Stimulated activated CD8-positive, alpha-beta memory T cell treated with anti-CD3 and anti-CD28 coated beads, Interleukin-15, amount 100 ng/mL, for 24 hours (primary cell): ENCODE results near the gene CERT1.
"Not testable (repeated sequence)": the region's sequence is repeated elsewhere in the genome, so short reads cannot be mapped to it uniquely, and the experiment has no call there.

Experiments
- DNase-seq: peaks from one replicate; pipeline ENCODE4 v3.0.0-alpha.2; 2020; ENCODE audit warnings: low read depth

Gene CERT1

GRCh38 chr5:75342836-75343235 is 168.6 kb downstream of the CERT1 start:
- DNase-seq = no peak

DNA sequence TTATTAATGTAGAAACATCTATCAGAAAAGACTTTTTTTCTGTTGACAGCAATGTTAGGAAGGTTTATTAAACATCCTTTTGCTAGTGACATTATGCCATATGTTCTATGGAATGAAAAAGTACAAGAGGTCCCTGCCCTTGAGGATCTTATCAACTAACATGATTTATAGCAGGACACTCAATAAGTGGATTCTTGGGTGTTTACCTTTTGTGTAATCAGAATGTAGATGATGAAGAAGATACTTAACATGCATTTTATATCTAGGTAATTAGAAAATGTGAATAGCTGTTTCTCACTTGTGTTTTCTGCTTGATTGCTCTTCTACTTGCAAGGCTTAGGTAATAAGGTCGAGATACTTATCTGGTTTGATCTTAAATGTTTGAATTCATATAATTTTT is 169.5 kb downstream of the CERT1 start:
- DNase-seq = no peak

GRCh38 chr5:75340714-75341478 is 170.5 kb downstream of the CERT1 start:
- no peak for DNase-seq

GRCh38 chr5:75338408-75338807 is 173.0 kb downstream of the CERT1 start:
- DNase-seq = no peak

DNA sequence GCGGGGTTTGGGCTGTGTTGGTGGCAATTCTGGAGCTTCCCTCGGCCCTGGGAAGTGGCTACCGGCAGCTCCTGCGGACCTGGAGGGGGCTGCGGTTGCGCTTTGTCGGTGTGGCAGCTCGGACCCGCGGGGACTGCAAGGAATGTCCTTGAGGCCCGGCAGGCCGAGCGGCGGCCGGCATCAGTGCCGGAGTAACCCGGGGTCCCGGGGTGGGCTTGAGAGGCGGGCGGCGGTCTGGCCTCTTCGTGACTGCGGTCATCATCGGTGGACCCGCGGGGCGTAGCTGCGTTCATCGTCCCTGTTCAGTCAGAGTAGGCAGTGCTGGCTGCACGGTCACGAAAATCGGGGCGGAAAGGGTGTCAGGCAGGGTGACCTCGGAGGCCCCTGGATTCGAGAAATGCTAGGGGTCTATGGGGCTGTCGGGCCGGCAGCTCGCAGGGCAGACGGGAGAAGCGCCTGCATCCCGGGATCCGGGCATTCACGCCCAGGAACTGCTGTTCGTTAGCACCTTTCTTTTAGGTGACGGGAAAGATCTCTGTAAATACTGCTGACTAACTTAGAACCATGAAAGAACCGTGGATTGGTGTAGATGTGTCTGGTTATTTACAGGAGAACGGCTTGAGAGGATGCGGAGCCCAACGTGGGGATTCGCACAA is 173.9 kb downstream of the CERT1 start:
- DNase-seq = peak; percentile 6

GRCh38 chr5:75336615-75337336 is 174.7 kb downstream of the CERT1 start, which contains the start of gene HMGCR:
Gene HMGCR (plus strand): TSS chr5:75337220. CDS start chr5:75342606, 5,386 bp downstream.
- DNase-seq = peak; percentile 83

DNA sequence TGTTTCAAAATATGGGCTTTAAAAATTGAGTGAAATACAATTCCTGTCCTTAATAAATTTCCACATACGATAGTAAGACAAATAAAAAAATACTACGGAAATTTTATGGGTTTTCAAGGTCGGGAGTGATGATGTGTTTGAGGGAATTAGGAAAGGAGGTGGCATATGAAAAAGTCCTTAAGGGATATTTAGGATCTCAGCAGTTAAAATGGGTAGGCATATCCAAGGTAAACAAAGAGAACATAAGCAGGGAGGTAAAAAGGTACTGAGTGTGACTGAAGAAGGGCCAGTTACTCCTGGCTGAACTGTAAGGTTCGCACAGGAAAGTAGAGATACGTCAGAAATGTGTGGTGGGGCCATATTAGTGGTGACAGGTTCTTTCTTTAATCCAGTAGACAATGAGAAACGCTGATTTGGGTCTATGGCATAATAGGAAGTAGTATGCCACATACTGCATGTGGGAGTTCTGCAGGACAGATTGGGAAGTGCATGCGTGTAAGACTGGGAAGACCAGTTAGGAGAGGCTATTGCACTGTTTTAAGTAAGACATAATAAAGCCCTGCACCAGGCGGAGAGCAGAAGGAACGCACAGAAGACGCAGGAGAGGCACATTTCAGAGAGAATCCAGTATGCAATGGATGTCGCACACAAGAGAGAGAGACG is 175.3 kb downstream of the CERT1 start:
- DNase-seq = no peak

DNA sequence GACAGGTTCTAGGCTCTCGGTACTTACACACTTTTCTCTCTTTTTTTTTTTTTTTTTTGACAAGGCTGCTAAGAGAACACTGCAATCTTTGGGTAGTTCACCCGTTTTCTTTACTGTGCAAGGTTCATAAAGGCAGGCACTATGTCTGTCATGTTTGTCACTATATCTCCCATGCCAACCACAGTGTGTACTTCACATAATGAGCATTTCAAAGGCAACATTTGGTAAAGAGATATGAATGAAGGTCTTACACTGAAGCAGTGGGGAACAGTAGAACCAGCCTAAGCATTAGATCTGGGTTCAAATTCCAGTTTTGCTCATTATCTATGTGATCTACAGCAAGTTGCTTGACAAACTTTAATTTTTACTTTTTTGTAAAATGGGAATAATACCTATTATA is 175.9 kb downstream of the CERT1 start:
- DNase-seq = no peak

DNA sequence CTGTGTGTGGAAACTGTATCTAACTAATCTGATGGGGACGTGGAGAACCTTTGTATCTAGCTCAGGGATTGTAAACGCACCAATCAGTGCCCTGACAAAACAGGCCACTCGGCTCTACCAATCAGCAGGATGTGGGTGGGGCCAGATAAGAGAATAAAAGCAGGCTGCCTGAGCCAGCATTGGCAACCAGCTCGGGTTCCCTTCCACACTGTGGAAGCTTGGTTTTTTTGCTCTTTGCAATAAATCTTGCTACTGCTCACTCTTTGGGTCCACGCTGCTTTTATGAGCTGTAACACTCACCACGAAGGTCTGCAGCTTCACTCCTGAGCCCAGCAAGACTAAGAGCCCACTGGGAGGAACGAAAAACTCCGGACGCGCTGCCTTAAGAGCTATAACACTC is 177.0 kb downstream of the CERT1 start:
- not testable (repeated sequence) for DNase-seq

DNA sequence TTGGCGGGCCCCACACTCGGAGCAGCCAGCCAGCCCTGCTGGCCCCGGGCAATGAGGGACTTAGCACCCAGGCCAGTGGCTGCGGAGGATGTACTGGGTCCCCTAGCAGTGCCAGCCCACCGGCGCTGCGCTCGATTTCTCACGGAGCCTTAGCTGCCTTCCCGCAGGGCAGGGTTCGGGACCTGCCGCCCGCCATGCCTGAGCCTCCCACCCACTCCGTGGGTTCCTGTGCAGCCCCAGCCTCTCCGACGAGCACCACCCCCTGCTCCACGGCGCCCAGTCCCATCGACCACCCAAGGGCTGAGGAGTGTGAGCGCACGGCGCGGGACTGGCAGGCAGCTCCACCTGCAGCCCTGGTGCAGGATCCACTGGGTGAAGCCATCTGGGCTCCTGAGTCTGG is 177.7 kb downstream of the CERT1 start:
- DNase-seq = not testable (repeated sequence)

DNA sequence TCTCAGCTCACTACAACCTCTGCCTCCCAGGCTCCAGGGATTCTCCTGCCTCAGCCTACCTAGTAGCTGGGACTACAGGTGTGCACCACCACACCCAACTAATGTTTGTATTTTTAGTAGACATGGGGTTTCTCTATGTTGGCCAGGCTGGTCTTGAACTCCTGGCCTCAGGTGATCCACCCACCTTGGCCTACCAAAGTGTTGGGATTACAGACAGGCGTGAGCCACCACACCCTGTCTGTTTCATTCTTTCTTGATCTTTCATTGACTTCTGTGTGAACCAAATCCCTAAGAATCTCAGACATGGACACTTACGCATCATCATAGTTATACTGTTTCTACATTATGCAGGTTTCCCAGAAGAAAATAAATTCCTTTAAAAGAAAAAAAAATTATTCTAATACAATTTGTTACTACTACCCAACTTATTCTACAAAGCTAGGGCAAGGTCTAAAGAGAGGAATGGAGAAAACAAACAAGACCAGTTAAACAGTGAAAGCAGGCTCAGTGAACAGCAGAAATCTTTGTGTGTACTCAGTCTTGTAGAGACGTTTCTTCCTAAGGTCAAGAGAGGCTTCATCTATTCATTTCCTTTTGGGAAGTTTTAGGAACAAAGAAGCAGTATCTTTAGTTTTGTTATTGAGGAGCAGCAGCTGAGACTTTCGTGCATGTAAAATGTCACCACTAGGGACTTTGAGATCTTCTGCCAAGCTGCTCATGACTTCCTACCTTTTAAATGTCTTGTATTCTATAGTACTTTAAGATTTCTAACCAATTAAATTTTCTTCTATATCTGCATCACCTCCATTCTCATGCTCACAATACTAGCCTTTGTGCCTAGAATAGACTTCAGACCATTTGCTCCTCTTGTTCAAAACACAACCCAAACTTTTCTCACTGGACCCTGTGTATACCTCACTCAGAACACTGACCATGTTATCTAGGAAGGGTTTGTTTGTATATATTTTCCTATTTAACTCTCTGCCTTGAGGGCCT is 180.0 kb downstream of the CERT1 start:
- no peak for DNase-seq

DNA sequence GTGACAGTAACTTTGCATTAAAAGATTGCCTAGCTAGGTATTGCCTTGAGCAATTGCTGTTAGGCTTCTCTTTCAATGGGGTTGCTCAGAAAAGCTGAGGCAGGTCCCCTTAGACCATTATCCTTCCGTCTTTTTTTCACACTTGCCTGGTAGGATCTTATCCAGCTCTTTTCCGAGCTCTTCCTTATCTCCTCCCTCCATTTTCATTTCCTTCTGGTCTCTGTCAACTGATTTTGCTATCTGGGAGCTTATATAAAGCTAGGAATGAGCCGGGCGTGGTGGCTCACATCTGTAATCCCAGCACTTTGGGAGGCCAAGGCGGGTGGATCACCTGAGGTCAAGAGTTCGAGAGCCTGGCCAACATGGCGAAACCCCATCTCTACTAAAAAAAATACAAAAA is 181.0 kb downstream of the CERT1 start:
- DNase-seq = no peak
